ENCODE results near the gene TRIP13. TPM values are rescaled to one million over a fixed set of nuclear protein-coding genes. Genes with fewer than 3 reads are reported as not detected.

TRIP13 gene
- total and polyA plus RNA-seq, 10 of the 15 experiments (the other 5 are each of a cell fraction or from before 2014, with no cell fraction given): 15.1 to 64.9 (median 32.2) TPM

DNA sequence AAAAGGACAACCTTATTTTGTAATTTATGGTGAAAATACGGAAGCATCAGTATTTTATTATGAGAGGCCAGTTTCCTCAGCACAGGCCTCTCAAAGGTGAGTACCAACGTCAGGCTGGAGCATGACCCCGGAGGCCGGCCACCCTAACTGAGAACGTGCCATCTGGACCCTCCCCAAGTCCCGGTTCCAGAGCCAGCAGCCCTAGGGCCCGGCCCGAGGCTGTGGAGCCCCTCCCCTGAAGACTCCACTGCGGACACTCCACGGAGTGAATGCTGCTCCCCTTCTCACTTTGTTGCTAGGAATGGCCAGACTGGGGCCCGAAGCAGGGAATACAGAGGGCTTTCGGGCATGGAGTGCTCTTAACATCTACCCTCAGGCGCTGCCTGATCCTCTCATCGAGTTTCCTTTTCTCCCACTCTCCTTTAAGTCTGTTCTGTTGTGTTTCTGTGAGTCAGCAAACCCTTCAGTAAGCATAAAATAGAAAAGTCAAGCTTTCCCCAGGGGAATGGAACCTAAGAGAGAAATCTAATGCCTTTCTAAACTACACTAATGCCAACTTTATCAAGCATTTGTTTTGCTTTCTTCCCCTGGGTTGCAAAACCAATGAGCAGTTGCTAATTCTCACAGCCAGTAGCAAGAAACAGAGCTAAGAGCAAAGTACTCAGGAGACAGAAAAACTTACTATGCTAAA is 4.6 kb upstream of the TRIP13 start:
- 100% methylated on average over 14 of the region's 14 CpGs for WGBS (ENCODE audit: insufficient coverage, insufficient replicate concordance, low lambda C conversion rate, missing lambda C conversion rate)
- TF ChIP-seq ETV6 (conservative IDR thresholded peaks at IDR 0.05 in 1 of 2, IDR thresholded peaks at IDR 0.05 in 1 of 2; ENCODE audit: borderline replicate concordance in 1 of 2, low read depth in 1 of 2) (no peak), PML (IDR thresholded peaks at IDR 0.05; ENCODE audit: low read length) (no peak)
- in situ Hi-C loops (cut with MboI) (loop anchor here (5.0 kb wide), 1 partner anchor 576 kb away; no protein-coding TSS in a partner anchor), intact Hi-C loops (cut with micrococcal nuclease; ENCODE audit: unreplicated experiment) (no loop called here)
- Histone ChIP-seq H3K79me2 (ENCODE audit: control insufficient read depth, insufficient read depth, low read length) (peaks cover 31% of the 10 kb centered on the region), H4K20me1 (ENCODE audit: control insufficient read depth, insufficient read depth) (no peaks in the 10 kb centered on the region), H3K27me3 (replicated peaks in 1 of 2; ENCODE audit: control insufficient read depth in 2 of 2, insufficient read depth in 2 of 2, low read length in 1 of 2) (no peaks in the 10 kb centered on the region), H3K4me3 (no peak overlapping the region), H3K27ac (ENCODE audit: control insufficient read depth, insufficient read depth) (no peak overlapping the region), H3K9ac (ENCODE audit: control insufficient read depth, insufficient read depth, low read length) (no peak overlapping the region), H3K36me3 (ENCODE audit: control insufficient read depth in 2 of 2, insufficient read depth in 2 of 2, low read length in 1 of 2) (peaks cover 36 to 44% of the 10 kb centered on the region in 2 experiments), H2AFZ (ENCODE audit: control insufficient read depth, low read depth, low read length) (no peak overlapping the region), H3K4me2 (ENCODE audit: control insufficient read depth, insufficient read depth) (no peak overlapping the region), H3K4me1 (ENCODE audit: control insufficient read depth, insufficient read depth, low read length) (peaks cover 7% of the 10 kb centered on the region; the same call in 1 of the 2 replicates), H3K9me3 (replicated peaks; ENCODE audit: control insufficient read depth, insufficient read depth, low read length) (no peaks in the 10 kb centered on the region; the same call in 2 of the 3 replicates)
- FAIRE-seq: no peak
- no peak for ATAC-seq
- no peak for DNase-seq (ENCODE audit: low read depth, low spot score)
- BruUV-seq (replicated peaks): no TSS peak
- ChIA-PET POLR2A (no interaction called here), RAD21 (ENCODE audit: unreplicated experiment) (no interaction called here), CTCF (interaction anchor here (3.0 kb wide), 1 partner anchor 14 kb away, joined by 6 read pairs; no protein-coding TSS in a partner anchor), SMC1A (ENCODE audit: uncharacterized antibody, unreplicated experiment) (no interaction called here)

DNA sequence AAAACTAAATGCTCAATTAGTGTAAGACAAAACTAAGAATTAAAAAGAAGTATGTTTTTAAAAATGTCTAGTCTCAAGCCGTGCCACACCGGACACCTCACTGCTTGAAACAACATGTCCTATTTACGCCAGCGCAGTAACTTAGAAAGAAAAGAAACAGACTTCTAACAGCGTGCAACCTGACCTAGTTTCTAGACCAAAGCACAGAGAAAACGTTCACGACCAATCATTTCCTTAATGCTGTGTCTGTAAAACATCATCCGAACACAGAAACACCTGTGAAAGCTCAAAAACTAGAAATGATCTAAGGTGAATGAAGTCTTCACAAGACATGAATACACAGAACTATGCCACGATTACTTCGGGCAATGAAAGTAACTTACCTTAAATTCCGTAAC is 4.0 kb upstream of the TRIP13 start:
- no peak overlapping the region for H2AFZ ChIP-seq (ENCODE audit: control insufficient read depth, low read depth, low read length)
- no peaks in the 10 kb centered on the region for H3K9me3 ChIP-seq (replicated peaks; ENCODE audit: control insufficient read depth, insufficient read depth, low read length)
- no peak overlapping the region for H3K4me2 ChIP-seq (ENCODE audit: control insufficient read depth, insufficient read depth)
- ChIA-PET SMC1A (ENCODE audit: uncharacterized antibody, unreplicated experiment) (no interaction called here), RAD21 (ENCODE audit: unreplicated experiment) (no interaction called here), POLR2A (no interaction called here), CTCF (interaction anchor here (3.0 kb wide), 1 partner anchor 14 kb away, joined by 6 read pairs; no protein-coding TSS in a partner anchor)
- TF ChIP-seq SPI1 (IDR thresholded peaks at IDR 0.05; ENCODE audit: borderline replicate concordance, insufficient read depth, low read depth, low read length) (no peak), DPF2 (IDR thresholded peaks at IDR 0.05) (no peak), CBX3 (IDR thresholded peaks at IDR 0.05; ENCODE audit: borderline replicate concordance, low read depth) (no peak), TCF3 (IDR thresholded peaks at IDR 0.05; ENCODE audit: borderline replicate concordance, insufficient read depth, low read depth, low read length) (no peak), ASH2L (IDR thresholded peaks at IDR 0.05; ENCODE audit: borderline replicate concordance, low read depth) (no peak), IKZF2 (IDR thresholded peaks at IDR 0.05) (no peak), KAT2A (conservative IDR thresholded peaks at IDR 0.05; ENCODE audit: control insufficient read depth, low read depth, low read length) (no peak), CREB1 (IDR thresholded peaks at IDR 0.05; ENCODE audit: low read depth) (no peak)
- TF ChIP-seq, protein P1, sequence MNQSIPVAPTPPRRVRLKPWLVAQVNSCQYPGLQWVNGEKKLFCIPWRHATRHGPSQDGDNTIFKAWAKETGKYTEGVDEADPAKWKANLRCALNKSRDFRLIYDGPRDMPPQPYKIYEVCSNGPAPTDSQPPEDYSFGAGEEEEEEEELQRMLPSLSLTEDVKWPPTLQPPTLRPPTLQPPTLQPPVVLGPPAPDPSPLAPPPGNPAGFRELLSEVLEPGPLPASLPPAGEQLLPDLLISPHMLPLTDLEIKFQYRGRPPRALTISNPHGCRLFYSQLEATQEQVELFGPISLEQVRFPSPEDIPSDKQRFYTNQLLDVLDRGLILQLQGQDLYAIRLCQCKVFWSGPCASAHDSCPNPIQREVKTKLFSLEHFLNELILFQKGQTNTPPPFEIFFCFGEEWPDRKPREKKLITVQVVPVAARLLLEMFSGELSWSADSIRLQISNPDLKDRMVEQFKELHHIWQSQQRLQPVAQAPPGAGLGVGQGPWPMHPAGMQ (IDR thresholded peaks at IDR 0.05; ENCODE audit: borderline replicate concordance): no peak
- DNase-seq (ENCODE audit: low read depth, low spot score): no peak
- in situ Hi-C loops (cut with MboI) (loop anchor here (5.0 kb wide), 1 partner anchor 576 kb away; no protein-coding TSS in a partner anchor), intact Hi-C loops (cut with micrococcal nuclease; ENCODE audit: unreplicated experiment) (no loop called here)
- ATAC-seq: no peak
- no peak overlapping the region for H3K9ac ChIP-seq (ENCODE audit: control insufficient read depth, insufficient read depth, low read length)
- H3K4me3 ChIP-seq: no peak overlapping the region
- peaks cover 30 to 39% of the 10 kb centered on the region in 2 experiments for H3K36me3 ChIP-seq (ENCODE audit: control insufficient read depth in 2 of 2, insufficient read depth in 2 of 2, low read length in 1 of 2)
- H3K27ac ChIP-seq (ENCODE audit: control insufficient read depth, insufficient read depth): no peak overlapping the region
- FAIRE-seq: no peak
- H3K79me2 ChIP-seq (ENCODE audit: control insufficient read depth, insufficient read depth, low read length): peaks cover 37% of the 10 kb centered on the region
- H4K20me1 ChIP-seq (ENCODE audit: control insufficient read depth, insufficient read depth): no peaks in the 10 kb centered on the region
- no peaks in the 10 kb centered on the region for H3K27me3 ChIP-seq (replicated peaks in 1 of 2; ENCODE audit: control insufficient read depth in 2 of 2, insufficient read depth in 2 of 2, low read length in 1 of 2)
- BruUV-seq (replicated peaks): no TSS peak
- 98% methylated on average over 11 of the region's 11 CpGs for WGBS (ENCODE audit: insufficient coverage, insufficient replicate concordance, low lambda C conversion rate, missing lambda C conversion rate)
- peaks cover 7% of the 10 kb centered on the region for H3K4me1 ChIP-seq (ENCODE audit: control insufficient read depth, insufficient read depth, low read length)

Measured in GM12878 (cell line).